GM19099 (cell line): ENCODE measurements around the gene GSX2.

Experiments used
- POLR2A ChIP-seq: IDR thresholded peaks from 3 replicates; pipeline ENCODE4 v1.6.1; 2011; ENCODE audit warnings: low read depth; ENCODE audit not compliant: insufficient read length; ENCODE audit errors: extremely low read depth

GSX2 gene

GRCh38 chr4:54099748-54100574 is at the start of gene GSX2:
TSS of gene GSX2 (plus strand) at chr4:54100163. CDS start at chr4:54100345, 182 bp downstream.
- no peak for TF ChIP-seq POLR2A

GRCh38 chr4:54050214-54050904 is 49.6 kb upstream of the GSX2 start:
- no peak for TF ChIP-seq POLR2A

- TF ChIP-seq POLR2A, result no peak
Observed at GRCh38 chr4:54054501-54054900, 45.5 kb upstream of the GSX2 start.

- no peak for TF ChIP-seq POLR2A
Observed at GRCh38 chr4:54055494-54055893, 44.5 kb upstream of the GSX2 start.

GRCh38 chr4:54056360-54056759 is 43.6 kb upstream of the GSX2 start:
- TF ChIP-seq POLR2A, result no peak

- no peak for TF ChIP-seq POLR2A
Observed at GRCh38 chr4:54058171-54058570, 41.8 kb upstream of the GSX2 start.

GRCh38 chr4:54060116-54060515 is 39.8 kb upstream of the GSX2 start:
- no peak for TF ChIP-seq POLR2A

GRCh38 chr4:54061067-54061466 is 38.9 kb upstream of the GSX2 start:
- TF ChIP-seq POLR2A, result no peak

GRCh38 chr4:54061873-54062272 is 38.1 kb upstream of the GSX2 start:
- TF ChIP-seq POLR2A, result no peak

GRCh38 chr4:54062392-54062791 is 37.6 kb upstream of the GSX2 start:
- TF ChIP-seq POLR2A, result no peak

- TF ChIP-seq POLR2A, result no peak
Observed at GRCh38 chr4:54063229-54063628, 36.7 kb upstream of the GSX2 start.

- no peak for TF ChIP-seq POLR2A
Observed at GRCh38 chr4:54063737-54064316, 36.1 kb upstream of the GSX2 start.

GRCh38 chr4:54064317-54065111 is 35.4 kb upstream of the GSX2 start, which contains the start of gene CHIC2:
TSS of gene CHIC2 (minus strand) at chr4:54064605. CDS start at chr4:54064300, 305 bp downstream.
- TF ChIP-seq POLR2A, result peak; percentile 93

- TF ChIP-seq POLR2A, result no peak
Observed at GRCh38 chr4:54065282-54066087, 34.5 kb upstream of the GSX2 start.
